Lung (tissue), 12 donors: ENCODE measurements around the gene RASGRF1. TPM values are rescaled to one million over a fixed set of nuclear protein-coding genes. Genes with fewer than 3 reads are reported as not detected.

Experiments used
- ATAC-seq: fragments of 200-7000 bp; cut with Tn5 transposase; one replicate; pipeline ENCODE4 v1.9.1; 2020; ENCODE audit warnings: moderate number of reproducible peaks; ENCODE audit not compliant: insufficient read depth, low FRiP score
- DNase-seq, 3 donors: peaks; one replicate each; pipeline ENCODE4 v3.0.0-alpha.2; 2013 to 2017
- H3K27ac ChIP-seq, 2 donors: one replicate each; pipeline ENCODE4 v1.5.1; 2013; ENCODE audit warnings: mild to moderate bottlenecking in 2 of 2, moderate library complexity in 2 of 2, control low read depth in 1 of 2, inconsistent platforms in 1 of 2, low read depth in 1 of 2, low read length in 1 of 2
- H3K27me3 ChIP-seq, 3 donors: one replicate each; pipeline ENCODE4 v1.5.1; 2013; ENCODE audit warnings: low read length in 2 of 3; ENCODE audit not compliant: control insufficient read depth in 3 of 3, insufficient read depth in 3 of 3
- H3K36me3 ChIP-seq, 4 donors: one replicate each; pipeline ENCODE4 v1.5.1; 2013; ENCODE audit warnings: low read length in 4 of 4, mild to moderate bottlenecking in 1 of 4, moderate library complexity in 1 of 4; ENCODE audit not compliant: control insufficient read depth in 4 of 4, insufficient read depth in 4 of 4
- H3K4me1 ChIP-seq, 5 donors: one replicate each; pipeline ENCODE4 v1.5.1; 2013; ENCODE audit warnings: low read length in 5 of 5, mild to moderate bottlenecking in 2 of 5, moderate library complexity in 1 of 5; ENCODE audit not compliant: control insufficient read depth in 5 of 5, insufficient read depth in 5 of 5
- H3K4me3 ChIP-seq: one replicate; pipeline ENCODE4 v1.5.1; 2013; ENCODE audit warnings: mild to moderate bottlenecking, control low read depth, moderate library complexity
- H3K9ac ChIP-seq, 2 donors: one replicate each; pipeline ENCODE4 v1.5.1; 2013; ENCODE audit warnings: low read length in 2 of 2, control low read depth in 1 of 2; ENCODE audit not compliant: insufficient read depth in 1 of 2
- H3K9me3 ChIP-seq, 4 donors: one replicate each; pipeline ENCODE4 v1.5.1; 2013; ENCODE audit warnings: low read length in 3 of 4, mild to moderate bottlenecking in 1 of 4, moderate library complexity in 1 of 4; ENCODE audit not compliant: control insufficient read depth in 4 of 4, insufficient read depth in 3 of 4
- WGBS, 2 donors: extraction: QIAGEN DNeasy Blood & Tissue Kit; methylation state at CpG; one replicate each; pipeline ENCODE4 v1.1.7; 2013; 5-methylcytosine and 5-hydroxymethylcytosine counted together
- polyA plus RNA-seq, 2 donors: library from polyadenylated mRNA; stranded (reverse); fragments of 200-250 nt; gene quantifications; one replicate each; pipeline ENCODE4 v1.2.1, GENCODE V29; 2013
- total RNA-seq, 2 donors: library from RNA; depleted of rRNA in 1 of 2; stranded (reverse); fragments of >200 nt in 1 of 2; gene quantifications; one replicate each; pipeline ENCODE4 v1.2.1, GENCODE V29; 2014 to 2021
- TF ChIP-seq, protein P1 (sequence below): IDR thresholded peaks from 2 replicates; pipeline ENCODE4 v1.5.1; 2012; ENCODE audit warnings: mild to moderate bottlenecking; ENCODE audit errors: control extremely low read depth, extremely low read depth
- donor health status: control.
- donor health status: control.
- donor health status: Bipolar disorder and iron deficiency.
- donor health status: healthy.
- donor health status: DM: yes; HTN: yes; CAD: no.

The RASGRF1 gene
- total and polyA plus RNA-seq, 4 donors: 10.9 to 71.2 (median 24.6) TPM

DNA sequence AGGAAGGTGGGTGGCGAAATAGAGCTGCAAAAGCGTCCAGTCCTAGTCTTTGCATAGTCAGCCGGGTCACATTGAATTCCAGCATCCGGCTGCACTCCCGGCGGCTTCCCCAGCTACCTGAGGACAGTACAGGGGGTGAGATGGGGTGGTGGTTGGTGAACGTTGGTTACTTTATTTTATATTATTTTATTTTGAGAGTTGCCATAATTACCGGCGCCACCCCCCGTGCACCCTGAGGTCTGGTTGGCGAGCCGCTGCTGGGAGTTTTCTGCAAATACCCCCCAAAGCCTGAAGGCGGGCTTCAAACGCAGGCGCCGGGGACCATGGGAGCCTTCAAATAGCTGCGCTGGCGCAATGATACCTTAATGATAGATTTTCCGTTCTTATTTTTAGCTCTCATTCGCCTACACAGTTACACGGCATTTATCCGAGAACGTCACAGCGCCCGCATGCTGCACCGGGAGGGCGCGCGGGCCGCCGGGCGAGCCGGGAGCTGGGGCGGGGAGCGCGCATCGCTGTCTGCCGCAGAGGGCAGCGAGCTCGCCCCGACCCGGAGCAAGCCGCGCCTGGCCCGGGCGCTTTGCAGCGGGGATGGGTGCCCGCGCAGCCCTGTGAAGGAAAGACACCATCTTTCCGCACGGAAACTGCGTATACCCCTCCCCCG lies 756 bp upstream of the RASGRF1 start:
- TF ChIP-seq, protein P1, sequence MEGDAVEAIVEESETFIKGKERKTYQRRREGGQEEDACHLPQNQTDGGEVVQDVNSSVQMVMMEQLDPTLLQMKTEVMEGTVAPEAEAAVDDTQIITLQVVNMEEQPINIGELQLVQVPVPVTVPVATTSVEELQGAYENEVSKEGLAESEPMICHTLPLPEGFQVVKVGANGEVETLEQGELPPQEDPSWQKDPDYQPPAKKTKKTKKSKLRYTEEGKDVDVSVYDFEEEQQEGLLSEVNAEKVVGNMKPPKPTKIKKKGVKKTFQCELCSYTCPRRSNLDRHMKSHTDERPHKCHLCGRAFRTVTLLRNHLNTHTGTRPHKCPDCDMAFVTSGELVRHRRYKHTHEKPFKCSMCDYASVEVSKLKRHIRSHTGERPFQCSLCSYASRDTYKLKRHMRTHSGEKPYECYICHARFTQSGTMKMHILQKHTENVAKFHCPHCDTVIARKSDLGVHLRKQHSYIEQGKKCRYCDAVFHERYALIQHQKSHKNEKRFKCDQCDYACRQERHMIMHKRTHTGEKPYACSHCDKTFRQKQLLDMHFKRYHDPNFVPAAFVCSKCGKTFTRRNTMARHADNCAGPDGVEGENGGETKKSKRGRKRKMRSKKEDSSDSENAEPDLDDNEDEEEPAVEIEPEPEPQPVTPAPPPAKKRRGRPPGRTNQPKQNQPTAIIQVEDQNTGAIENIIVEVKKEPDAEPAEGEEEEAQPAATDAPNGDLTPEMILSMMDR: no peak
- 1 to 2% methylated on average over 44 to 53 of the region's 53 CpGs for WGBS, 2 donors
- Histone ChIP-seq H3K9ac (no peak overlapping the region), H3K27me3 (peaks cover 25 to 83% (median 63%) of the 10 kb centered on the region in 3 donors), H3K36me3 (no peaks in the 10 kb centered on the region), H3K27ac (no peak overlapping the region), H3K4me1 (peaks cover 0 to 17% (median 4%) of the 10 kb centered on the region in 5 donors), H3K4me3 (no peak overlapping the region), H3K9me3 (peaks cover 0 to 8% (median 0%) of the 10 kb centered on the region in 4 donors)
- peak in 2 of 3 donors; percentile 10 to 12 for DNase-seq
- ATAC-seq: no peak

DNA sequence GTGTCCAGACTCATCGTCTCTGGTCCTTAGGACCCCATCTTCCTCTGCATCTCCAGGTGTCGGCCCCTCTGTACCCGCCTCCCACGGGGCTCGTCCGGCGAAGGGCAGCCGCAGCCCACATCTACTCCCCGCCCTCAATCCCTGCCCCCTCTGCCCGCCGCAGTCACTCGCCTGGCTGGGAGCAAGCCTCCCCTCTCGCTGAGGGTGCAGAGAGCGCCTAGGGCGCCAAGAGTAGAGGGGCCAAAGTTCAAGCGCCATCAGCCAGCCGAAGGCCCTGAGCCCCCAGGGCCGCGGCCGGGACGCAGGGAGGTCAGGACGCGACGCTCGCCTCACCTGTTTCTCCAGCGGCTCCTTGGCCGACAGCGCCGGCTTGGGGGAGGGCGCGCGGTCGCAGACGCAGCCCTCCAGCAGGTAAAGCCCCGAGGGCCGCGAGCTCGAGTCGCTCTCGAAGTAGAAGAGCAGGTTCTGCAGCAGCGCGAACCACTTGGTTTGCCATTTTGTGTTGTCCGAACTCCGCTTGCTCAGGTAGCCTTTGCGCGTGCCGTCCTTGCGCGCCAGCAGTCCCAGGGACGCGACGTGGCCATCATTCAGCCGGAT lies 592 bp downstream of the RASGRF1 start:
- WGBS, 2 donors: 1 to 2% methylated on average over 51 to 53 of the region's 53 CpGs

DNA sequence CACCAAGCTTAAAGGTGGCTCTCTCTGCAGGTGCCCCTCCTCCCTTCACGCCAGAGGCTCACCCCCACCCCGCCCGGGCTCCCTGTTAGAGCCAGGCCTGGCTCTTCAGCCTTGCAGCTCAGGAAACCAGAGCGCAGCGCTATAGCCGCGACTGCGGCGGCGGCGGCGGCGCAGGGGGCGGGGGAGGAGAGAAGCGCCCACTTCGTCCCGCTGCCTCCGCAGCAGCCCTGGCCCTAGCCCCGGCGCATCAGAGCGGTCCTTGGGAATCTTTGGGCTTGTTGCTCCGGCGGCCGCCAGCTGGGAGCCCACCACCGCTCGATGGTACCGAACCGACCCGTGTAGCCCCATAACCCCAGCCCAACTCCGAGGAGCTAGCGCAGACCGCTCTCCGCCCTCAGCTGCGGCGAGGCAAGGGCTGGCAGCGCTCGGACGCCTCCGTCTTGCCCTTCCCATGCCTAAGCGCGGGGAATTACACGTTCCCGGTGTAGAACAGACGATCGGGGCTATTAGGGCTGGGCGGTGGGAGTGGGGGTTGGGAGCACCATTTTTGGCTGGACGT lies 1.2 kb downstream of the RASGRF1 start:
- peaks cover 0 to 7% (median 0%) of the 10 kb centered on the region in 4 donors for H3K9me3 ChIP-seq
- peak overlapping the region; percentile 15 for H3K4me3 ChIP-seq
- no peaks in the 10 kb centered on the region for H3K36me3 ChIP-seq
- no peak overlapping the region for H3K27ac ChIP-seq
- no peak overlapping the region for H3K9ac ChIP-seq
- TF ChIP-seq, protein P1: no peak
- ATAC-seq (peak; percentile 36), DNase-seq (peak in 1 of 3 donors; percentile 7)
- 1 to 2% methylated on average over 39 to 47 of the region's 47 CpGs for WGBS, 2 donors
- peaks cover 0 to 17% (median 4%) of the 10 kb centered on the region in 5 donors for H3K4me1 ChIP-seq
- peaks cover 25 to 73% (median 63%) of the 10 kb centered on the region in 3 donors for H3K27me3 ChIP-seq

More for the DNA sequence above, 592 bp downstream of the RASGRF1 start:
- ATAC-seq: no peak
- H3K4me3 ChIP-seq: peak overlapping the region; percentile 36
- peak; percentile 22 to 53 (median 47) for DNase-seq
- TF ChIP-seq, protein P1: no peak
- H3K27me3 ChIP-seq: peaks cover 25 to 77% (median 63%) of the 10 kb centered on the region in 3 donors
- peaks cover 0 to 17% (median 4%) of the 10 kb centered on the region in 5 donors for H3K4me1 ChIP-seq
- no peaks in the 10 kb centered on the region for H3K36me3 ChIP-seq
- no peak overlapping the region for H3K27ac ChIP-seq
- H3K9ac ChIP-seq: no peak overlapping the region
- peaks cover 0 to 8% (median 0%) of the 10 kb centered on the region in 4 donors for H3K9me3 ChIP-seq
